ENCODE measurements around the gene ANGEL1.

The ANGEL1 gene

DNA sequence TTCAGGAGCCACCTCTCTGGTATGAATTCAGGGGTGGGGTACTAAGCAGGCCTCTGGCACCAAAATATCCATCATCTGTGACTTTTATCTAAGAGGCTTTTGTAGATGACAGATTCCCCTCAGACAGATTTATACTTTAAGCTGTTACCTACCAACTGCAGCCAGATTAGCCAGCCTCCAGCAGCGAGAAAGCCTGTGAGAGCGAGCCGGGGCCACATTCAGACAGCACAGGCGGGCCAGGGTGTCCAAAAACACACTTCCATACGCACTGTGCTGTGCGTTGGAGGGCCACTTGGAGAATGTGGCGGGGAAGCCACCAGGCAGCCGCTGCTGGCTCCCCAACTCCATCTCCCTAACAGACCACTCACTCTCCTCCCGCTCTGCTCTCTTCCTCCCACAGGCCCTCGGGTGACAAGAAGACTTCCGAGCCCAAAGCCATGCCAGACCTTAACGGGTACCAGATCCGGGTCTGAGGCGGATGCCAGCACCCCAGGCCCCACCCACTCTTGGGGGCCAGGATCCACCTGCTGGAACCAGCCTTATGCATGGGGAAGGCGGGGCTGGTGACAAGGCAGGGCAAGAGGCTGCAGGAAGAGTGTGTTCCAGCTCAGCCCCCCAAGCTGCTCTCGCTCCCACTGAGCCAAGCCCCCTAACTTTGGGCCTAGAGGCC lies 34.0 kb downstream of the ANGEL1 start:
- no peak for DNase-seq

DNA sequence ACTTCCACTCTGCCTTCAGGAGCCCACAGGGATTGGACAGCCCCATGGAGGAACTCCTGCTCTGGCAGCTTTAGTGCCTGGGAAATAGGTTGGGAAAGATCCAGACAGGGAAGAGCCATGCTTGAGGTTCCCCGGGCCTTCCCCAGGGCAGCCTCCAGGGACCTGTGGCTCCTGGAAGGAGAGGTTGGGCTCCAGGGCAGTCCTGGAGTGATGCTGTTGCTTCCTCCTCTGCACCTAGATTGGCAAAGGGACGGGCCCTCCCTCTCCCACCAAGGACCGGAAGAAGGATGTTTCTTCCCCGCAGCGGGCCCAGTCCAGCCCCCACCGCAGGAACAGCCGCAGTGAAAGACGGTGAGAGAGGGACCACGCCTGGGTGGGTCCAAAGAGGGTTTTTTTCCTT lies 35.0 kb downstream of the ANGEL1 start:
- no peak for DNase-seq

DNA sequence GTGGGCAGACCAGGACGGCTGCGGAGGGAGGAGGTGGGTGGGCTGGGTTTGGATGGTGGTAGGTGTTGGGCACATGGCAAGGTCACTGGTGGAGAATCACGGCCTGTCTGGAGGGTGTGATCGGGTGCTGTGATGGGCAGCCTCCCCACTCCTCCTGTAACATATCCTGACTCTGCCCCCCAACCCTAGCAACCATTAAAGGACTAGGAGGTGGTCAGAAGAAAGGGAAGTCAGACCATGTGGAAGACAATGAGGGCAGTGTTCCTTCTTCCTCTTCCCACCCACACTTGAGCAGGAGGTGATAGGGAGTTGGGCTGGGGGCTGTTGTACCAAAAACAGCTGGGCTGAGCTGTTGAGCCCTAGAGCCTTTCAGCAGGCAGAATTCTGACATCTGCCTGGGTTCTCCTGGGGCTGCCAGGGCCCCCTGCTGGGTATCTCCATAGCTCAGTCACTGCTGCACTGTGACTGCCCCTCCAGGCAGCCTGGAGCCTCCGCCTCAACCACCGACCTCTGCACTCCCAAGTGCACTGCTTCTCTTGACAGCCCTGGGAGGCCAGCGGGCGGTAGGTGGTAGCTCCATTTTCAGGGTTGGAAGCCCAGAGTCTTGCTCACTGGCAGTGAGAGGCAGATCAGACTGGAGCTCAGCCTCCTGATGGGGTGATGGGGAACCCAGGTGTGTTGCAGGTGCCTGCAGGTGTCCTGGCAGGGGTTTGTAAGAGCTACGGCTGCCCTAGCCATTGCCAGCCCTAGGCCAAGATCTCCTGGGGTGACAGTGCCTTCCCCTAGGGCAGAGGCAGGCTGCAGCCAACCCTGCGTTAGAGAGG lies 36.0 kb downstream of the ANGEL1 start:
- no peak for DNase-seq

DNA sequence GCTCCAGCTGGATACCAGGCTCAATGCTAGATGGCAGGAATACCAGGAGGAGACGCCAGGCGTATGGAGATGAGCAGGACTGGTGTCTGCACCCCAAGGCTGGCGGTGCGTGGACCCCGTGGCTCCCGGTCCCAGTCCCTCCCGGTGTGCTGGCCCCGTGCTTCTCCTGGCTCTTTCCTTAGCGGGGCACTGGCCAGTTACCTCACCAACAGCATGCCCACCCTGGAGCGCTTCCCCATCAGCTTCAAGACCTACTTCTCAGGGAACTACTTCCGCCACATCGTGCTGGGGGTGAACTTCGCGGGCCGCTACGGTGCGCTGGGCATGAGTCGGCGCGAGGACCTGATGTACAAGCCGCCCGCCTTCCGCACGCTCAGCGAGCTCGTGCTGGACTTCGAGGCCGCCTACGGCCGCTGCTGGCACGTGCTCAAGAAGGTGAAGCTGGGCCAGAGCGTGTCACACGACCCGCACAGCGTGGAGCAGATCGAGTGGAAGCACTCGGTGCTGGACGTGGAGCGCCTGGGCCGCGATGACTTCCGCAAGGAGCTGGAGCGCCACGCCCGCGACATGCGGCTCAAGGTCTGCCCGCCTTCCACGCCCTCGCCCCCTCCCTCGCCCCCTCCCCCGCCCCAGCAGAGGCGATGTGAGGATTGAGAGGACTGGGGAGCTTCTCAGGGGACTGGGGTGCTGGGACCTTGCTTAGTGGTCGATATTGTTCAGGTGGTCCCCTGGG lies 36.8 kb downstream of the ANGEL1 start:
- no peak for DNase-seq

DNA sequence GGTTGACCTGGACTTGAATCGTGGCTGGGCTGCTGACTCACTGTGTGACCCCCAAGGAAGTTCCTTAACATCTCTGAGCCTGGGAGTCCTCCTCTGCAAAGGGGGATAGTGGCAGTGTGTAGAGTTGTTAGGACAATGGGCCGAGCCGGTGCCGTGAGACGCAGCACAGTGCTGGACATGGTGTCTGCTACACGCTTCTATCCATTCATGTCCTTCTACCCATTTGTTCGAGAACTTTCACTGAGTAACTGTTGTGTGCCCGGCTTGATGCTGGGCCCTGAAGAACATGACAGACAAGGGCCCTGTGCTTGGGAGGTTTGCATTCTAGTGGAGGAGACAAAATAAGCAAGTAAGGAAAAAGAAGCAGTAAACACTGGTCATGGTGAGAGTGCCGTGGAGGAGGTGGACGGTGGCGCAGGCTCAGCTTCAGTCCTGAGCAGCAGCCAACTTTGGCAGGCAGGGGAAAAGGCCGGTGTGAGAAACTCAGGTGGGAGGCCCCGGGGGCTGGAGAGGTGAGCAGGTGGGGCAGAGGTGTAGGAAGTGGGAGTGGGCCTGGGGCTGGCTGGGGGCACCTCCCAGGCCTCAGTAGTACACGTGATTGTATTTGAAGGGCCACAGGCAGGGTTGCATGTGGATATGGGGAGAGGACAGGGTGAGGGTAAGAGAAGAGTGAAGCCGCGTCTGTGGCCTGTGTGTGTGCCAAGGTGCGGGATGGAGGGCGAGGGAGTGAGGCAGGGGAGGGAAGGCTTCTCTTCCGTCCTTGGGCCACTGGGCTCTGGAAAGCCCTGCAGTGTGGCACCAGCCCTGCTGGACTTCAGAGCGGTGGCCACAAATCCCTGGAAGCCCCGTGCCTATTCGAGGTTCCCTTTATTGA lies 37.6 kb downstream of the ANGEL1 start:
- no peak for DNase-seq

DNA sequence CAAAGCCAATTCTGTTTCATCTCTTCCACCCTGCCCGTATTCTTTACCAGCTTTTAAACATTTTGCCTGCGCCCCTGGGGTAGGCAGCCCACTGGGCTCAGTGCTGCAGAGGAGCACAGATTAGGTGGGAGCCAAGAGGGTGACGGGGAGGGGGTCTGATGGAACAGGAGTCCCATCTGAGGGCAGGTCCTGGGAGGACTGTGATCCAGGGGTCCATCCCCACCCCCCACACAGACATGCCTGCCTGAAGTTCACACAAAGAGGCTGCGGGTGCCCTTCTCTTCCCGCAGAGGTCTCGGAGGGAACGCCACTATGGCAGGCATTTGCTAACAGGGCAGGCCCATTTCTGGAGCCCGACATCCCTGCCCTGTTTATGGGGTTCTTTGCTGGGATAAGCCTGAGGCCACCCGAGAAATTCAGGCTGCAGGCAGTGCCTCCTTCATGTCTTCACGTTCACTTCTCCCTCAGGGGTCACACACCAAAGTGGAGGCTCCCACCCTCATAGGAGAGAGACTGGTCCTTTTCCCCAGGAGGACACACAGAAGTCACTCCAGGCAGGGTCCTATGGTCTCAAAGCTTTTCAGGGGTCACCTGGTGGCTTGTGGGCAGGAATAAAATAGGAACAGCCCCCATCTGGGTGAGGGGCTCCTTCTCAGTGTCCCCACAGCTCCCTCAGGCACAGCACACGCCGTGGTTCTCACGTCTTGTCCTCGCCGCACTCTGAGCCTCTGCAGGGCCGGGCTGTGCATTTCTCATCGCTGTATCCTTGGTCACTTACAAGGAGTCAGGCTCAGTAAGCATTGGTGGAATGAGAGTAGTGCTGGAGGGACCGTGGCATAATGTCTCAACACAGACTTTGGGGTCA lies 38.5 kb downstream of the ANGEL1 start:
- no peak for DNase-seq

DNA sequence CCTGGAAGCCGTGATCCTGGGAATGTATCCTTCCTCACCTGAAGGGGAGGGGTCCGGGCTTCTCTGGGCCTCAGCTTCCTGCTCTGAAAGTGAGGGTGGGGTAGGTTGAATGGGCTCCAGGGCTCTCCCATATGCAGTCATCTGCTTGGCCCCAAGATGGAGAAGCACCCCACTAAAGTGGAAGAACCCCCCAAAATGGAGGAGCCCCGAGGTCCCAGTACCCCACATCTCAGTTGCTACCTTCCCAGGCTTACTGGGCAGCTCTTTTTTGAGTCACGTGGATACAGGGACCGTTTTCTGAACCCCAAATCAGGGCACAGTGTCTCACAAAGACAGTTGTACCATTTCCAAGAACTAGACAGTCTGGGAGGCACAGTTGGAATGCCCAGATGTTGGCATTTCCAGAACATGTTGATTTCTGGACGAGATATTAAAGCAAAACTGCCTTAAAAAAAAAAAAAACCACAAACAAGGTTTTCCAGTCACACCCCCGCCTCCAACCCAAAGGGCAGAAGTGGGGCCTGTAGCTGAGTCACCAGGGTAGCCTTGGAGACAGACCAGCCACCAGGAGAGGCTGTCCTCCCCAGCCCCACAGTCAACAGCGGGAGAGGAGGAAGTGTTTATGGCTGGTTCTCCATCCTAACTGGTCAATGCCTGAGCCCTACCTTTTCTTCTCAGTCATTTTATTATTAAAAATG lies 39.3 kb downstream of the ANGEL1 start:
- DNase-seq: no peak

DNA sequence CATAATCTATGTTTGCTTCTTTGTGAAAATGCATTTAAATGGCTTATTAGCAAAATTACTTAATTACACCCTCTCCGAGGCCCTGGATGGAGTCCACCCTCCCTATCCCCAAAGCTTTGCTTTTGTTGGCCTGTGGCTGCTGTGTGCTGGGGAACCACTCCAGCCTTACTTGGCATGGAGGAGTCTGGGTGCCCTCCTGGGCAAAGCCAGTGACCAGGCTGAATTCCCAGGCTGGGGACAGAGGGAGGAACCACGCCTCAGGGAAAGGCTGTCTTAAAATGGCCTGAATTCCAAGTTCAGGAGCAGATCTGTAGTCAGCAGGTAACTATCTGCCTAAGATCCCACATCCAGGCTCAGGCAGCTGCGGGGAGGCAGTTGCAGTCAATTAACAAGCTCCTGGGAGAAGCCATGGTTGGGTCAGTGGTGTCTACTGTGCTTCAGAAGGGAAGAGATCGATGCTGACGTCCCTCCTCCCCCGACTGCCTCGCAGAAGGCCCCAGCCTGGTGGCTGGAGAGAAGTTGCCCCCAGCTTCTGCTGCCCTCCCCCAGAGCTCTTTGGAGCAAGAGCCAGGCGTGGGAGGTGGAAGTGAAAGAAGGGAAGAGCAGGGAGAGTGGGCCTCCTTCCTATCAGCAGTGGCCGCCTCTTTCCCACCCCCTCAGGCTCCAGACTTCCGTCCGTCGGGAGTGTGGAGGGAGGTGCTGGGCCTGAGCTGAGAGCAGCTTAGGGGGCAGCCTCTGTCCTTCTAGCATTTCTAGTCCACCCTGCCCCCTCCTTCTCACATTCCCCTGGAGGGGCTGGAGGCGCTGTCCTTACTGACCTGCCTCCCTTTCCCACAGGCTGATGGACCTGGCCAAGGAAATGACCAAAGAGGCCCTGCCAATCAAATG lies 40.1 kb downstream of the ANGEL1 start:
- no peak for DNase-seq

DNA sequence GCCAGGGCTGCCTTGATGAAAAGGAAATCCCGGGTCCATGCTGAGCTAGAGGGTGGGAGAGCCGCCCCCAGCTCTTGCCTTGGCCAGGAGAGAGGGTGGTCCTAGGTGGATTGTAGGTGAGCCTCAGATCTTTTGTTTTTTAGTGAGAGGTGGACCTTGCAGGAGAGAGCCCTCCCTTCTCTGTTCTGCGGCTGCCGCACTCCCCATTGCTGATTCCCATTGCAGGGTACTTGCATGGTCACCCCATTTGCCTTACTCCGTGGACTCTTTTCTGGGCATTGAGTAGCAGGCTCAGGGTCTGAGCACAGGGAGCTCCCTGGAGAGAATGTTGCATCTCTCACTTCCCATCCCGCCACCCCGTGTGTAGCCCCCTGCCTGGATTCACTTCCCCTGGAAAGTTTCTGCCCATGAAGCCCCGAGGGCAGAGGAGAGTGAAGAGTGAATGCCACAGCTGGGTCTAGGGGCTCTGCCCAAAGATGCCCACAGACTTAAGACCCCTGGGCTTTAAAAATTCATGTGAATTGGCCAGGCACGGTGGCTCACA lies 41.2 kb downstream of the ANGEL1 start:
- DNase-seq: no peak

DNA sequence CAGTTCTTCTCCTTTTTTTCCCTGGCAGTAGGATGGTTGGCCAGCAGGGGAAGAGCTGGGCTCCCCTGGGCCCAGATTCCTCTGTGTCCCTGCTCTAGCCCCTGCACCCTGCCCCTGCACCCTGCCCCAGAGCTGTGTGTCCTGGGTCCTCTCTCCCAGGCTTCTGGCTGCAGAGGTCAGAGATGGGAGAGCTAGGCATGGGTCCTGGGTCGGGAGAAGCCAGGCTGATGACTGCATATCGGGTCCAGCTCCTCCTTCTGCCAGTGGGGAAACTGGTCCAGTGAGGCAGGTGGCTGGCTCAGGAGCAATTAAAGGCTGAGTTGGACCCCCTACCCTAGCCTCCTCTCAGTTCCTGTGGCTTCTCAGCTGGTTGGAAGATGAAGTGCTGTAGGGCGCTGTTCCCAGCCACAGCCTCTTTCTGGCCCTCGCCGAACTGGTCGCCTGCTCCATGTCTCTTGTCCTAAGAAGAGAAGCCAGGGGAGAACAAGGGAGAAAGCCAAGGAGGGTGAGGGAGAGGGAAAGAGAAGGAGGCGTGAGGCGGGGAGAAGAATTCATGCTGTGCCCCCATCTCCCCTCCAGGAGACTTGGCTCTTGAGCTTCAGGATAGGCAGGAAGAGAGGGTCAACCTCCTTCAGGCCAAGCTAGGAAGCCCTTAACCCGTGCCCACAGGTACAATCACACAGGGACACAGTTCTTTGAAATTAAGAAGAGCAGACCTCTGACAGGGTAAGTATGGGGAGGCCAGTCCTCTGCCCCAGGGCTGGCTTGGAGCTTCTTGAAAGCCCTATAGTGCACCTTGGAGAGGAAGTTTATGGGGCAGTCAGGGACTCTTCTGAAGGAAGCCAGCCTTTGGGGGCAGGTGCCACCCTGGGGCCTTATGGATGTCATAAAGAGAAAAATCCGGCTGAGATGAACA lies 41.9 kb downstream of the ANGEL1 start:
- DNase-seq: no peak

DNA sequence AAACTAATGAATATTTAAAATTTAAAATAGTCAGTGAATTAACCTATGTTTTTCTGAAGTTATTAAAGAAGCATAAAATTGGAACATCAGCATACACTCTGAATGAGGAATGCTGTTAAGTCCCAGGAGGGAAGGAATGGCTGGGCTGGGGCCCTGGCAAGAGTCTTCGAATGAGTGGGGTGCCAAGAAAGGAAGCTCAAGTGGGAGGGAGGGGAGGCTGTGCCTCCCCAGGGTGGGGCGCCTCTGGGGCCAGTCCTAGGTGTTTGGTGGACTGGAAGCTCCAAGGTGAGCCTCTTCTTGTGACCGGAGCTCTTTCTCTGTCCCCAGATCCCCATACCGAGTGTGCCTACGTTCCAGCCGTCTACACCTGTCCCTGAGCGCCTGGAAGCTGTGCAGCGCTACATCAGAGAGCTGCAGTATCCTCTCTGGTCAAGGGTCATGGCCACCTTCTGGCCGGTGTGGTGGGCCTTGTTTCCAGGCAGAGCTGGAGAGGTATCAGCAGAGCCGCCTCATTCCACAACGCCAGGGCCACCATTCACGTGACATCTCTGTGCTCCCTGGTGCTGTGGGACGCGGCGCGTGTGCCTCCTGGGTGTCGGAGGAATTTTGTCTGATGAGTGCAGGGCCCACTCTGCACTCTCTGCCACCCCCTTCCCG lies 42.9 kb downstream of the ANGEL1 start:
- DNase-seq: no peak

DNA sequence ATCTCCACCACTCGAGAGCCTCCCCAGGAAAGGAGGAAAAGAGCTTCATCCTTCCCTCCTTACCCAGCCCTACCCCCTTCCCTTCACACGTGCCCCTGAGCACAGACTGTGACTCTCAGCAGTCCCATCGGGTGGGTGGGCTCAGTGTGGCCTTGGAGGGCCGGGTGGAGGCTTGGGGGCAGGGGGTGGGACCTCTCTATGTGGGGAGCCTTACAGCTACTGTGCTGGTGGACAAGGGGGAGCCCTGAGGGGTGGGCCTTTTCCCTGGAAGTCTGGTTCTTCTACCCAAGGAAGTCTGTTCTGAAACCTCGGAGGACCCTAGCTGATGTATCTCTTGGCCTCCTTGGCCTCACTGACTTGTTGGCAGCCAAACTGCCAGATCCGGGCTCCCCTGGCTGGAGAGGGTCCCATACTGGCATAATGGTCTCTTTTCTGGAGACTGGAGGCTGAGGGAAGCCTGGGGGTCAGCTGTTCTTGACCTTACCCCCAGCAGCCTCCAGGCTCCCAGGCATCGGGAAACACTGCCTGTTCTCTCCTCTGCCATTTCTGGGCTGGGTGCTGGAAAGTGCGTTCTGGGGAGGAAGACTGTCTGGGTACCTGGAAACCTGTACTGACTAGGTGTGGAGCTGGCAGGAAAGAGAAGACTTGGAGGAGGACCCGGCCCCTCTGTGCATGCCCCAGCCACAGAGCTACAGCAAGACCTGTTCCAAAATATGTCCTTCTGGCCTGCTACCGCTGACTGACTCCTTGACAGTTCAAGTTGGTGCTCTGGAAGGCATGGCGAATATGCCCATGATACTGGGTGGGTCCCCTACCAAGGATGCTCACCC lies 43.8 kb downstream of the ANGEL1 start:
- DNase-seq: no peak

DNA sequence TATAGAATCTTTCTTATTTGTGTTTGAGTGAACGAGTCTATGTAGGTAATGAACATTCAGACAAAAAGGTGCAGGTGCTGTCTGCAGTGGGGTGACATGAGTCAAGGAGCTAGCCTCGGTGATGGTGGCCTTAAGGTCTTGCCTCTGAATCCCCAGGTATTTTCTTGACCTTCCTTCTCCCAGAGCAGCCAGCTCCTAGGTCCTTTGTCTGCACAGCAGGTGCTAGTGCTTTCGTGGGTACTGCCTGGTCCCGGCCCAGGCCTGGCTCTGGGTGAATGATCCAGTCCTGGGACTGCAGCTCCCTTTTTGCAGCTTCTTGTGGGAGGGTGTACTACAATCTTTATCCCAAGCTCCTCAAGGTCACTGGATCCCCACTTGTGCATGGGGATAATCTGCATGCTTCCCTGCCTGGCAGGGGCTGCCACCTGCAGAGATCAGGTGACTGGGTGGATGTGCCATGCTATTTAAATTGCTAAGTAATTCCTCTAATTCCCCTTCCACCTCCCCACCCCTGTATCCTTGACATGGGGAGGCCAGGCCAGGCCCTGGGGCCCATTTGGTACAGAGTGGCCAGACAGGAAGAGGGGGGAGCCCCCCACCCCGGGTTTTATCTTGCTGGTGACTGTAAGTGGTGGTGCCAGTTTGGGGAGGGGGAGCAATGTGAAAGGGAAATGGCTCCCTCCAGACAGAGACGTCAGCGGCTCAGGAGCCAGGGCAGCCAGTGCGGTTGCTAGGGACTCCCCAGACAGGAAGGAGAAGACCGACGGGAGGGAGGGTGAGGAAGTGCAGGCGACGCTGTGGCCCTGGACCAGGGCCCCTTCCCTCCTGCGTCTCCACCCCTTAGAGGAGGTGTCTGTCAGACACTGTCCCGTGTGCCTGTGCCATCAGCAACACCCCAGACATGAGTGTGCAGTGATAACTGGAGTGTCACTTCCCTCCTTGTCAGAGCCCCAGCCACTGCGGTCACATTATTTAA lies 44.7 kb downstream of the ANGEL1 start:
- peak; percentile 58 for DNase-seq

DNA sequence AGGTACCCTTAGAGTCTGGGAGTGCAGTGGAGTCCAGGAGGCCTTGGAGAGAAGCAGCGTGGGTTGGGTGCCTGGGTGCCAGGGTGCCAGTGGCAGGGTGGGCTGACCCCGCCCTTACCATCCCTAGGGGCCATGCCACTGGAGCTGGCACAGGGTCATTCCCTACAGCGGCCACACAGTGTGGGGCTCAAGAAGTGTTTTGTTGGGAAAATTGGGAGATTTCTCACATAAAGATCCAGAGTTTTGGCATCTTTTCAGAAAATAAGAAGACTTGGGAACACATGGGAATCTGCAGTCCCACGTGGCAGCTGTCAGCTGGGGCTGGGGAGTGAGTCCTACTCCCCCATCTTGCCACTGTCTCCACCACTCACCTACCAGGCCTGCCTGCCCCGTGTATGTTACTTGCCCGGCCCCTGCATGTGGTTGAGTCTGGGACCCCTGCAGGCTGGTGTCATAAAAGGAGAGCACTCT lies 47.2 kb downstream of the ANGEL1 start:
- no peak for DNase-seq

Data from stimulated activated CD8-positive, alpha-beta memory T cell treated with anti-CD3 and anti-CD28 coated beads, Interleukin-4, amount 100 ng/mL, for 48 hours (primary cell).